WTC11 (cell line): ENCODE results near the gene PCBD1. TPM values are rescaled to one million over a fixed set of nuclear protein-coding genes. Genes with fewer than 3 reads are reported as not detected.

Experiments used
- ATAC-seq: fragments of 200-7000 bp; cut with Tn5 transposase; 2 replicates; pipeline ENCODE4 v1.10.0; 2021; ENCODE audit warnings: mild to moderate bottlenecking, moderate library complexity
- CTCF ChIA-PET: fragments of 300-600 bp; sonication (Branson Sonifier 250); formaldehyde crosslinking; loops from one replicate; lab custom pipeline; 2021; ENCODE audit warnings: antibody characterized with exemption; lab: Charles Lee
- POLR2A ChIA-PET: fragments of 350-600 bp; sonication (Branson Sonifier 250); formaldehyde crosslinking; loops from one replicate; lab custom pipeline; 2021; ENCODE audit warnings: antibody characterized with exemption; lab: Charles Lee
- DNase-seq: peaks from one replicate; pipeline ENCODE4 v3.0.0; 2021; ENCODE audit warnings: low spot score
- H3K27ac Mint-ChIP-seq: 2 replicates; pipeline ENCODE4 v1.8.0; 2021; ENCODE audit warnings: mixed read lengths
- H3K27me3 Mint-ChIP-seq: 2 replicates; pipeline ENCODE4 v1.8.0; 2021; ENCODE audit warnings: low read depth, mild to moderate bottlenecking, moderate library complexity, mixed read lengths
- H3K36me3 Mint-ChIP-seq: 2 replicates; pipeline ENCODE4 v1.8.0; 2021; ENCODE audit warnings: mixed read lengths
- H3K4me1 Mint-ChIP-seq: 2 replicates; pipeline ENCODE4 v1.8.0; 2022; ENCODE audit warnings: mixed read lengths
- H3K4me3 Mint-ChIP-seq: 2 replicates; pipeline ENCODE4 v1.8.0; 2021; ENCODE audit warnings: mild to moderate bottlenecking, moderate library complexity, mixed read lengths
- H3K9me3 Mint-ChIP-seq: 2 replicates; pipeline ENCODE4 v1.8.0; 2021; ENCODE audit warnings: mixed read lengths
- ARID4B ChIP-seq: sonication (generic); formaldehyde crosslinking; IDR thresholded peaks from 2 replicates; pipeline ENCODE4 v1.8.0; 2023; ENCODE audit warnings: missing genetic modification reagents, mild to moderate bottlenecking, borderline replicate concordance
- ATF6 ChIP-seq: sonication (generic); formaldehyde crosslinking; IDR thresholded peaks from 2 replicates; pipeline ENCODE4 v1.8.1; 2023; ENCODE audit warnings: mild to moderate bottlenecking, missing genetic modification reagents
- CREB1 ChIP-seq: sonication (generic); formaldehyde crosslinking; IDR thresholded peaks from 2 replicates; pipeline ENCODE4 v1.8.0; 2023; ENCODE audit warnings: mild to moderate bottlenecking, missing genetic modification reagents
- FOXP1 ChIP-seq: sonication (generic); formaldehyde crosslinking; IDR thresholded peaks from 2 replicates; pipeline ENCODE4 v1.8.0; 2022; ENCODE audit warnings: missing genetic modification reagents, mild to moderate bottlenecking, moderate library complexity, borderline replicate concordance
- HMGXB4 ChIP-seq: sonication (generic); formaldehyde crosslinking; IDR thresholded peaks from 2 replicates; pipeline ENCODE4 v1.8.1; 2023; ENCODE audit warnings: mild to moderate bottlenecking, moderate library complexity, missing genetic modification reagents
- NFATC4 ChIP-seq: fragments of 250-450 bp; sonication (Bioruptor Pico); IDR thresholded peaks from 2 replicates; pipeline ENCODE4 v1.9.0; 2021; ENCODE audit warnings: mild to moderate bottlenecking
- NR2C2 ChIP-seq: sonication (generic); formaldehyde crosslinking; IDR thresholded peaks from 2 replicates; pipeline ENCODE4 v1.8.0; 2022; ENCODE audit warnings: mild to moderate bottlenecking, missing genetic modification reagents
- RORB ChIP-seq: fragments of 250-450 bp; sonication (Bioruptor Pico); IDR thresholded peaks from 2 replicates; pipeline ENCODE4 v1.9.0; 2021; ENCODE audit warnings: mild to moderate bottlenecking
- TCF7 ChIP-seq: sonication (generic); formaldehyde crosslinking; IDR thresholded peaks from 2 replicates; pipeline ENCODE4 v1.8.0; 2022; ENCODE audit warnings: mild to moderate bottlenecking, low read depth, missing genetic modification reagents, moderate library complexity
- TP53 ChIP-seq: sonication (generic); formaldehyde crosslinking; IDR thresholded peaks from 2 replicates; pipeline ENCODE4 v1.8.1; 2023; ENCODE audit warnings: mild to moderate bottlenecking, missing genetic modification reagents
- USF2 ChIP-seq: sonication (generic); formaldehyde crosslinking; IDR thresholded peaks from 2 replicates; pipeline ENCODE4 v1.8.1; 2023; ENCODE audit warnings: mild to moderate bottlenecking, missing genetic modification reagents, moderate library complexity
- ZMAT4 ChIP-seq: fragments of 250-450 bp; sonication (Bioruptor Pico); IDR thresholded peaks from 2 replicates; pipeline ENCODE4 v1.9.0; 2021; ENCODE audit warnings: mild to moderate bottlenecking
- ZNF219 ChIP-seq: sonication (generic); formaldehyde crosslinking; IDR thresholded peaks from 2 replicates; pipeline ENCODE4 v1.8.0; 2023; ENCODE audit warnings: missing genetic modification reagents, mild to moderate bottlenecking, borderline replicate concordance
- ZNF281 ChIP-seq: sonication (generic); formaldehyde crosslinking; IDR thresholded peaks from 2 replicates; pipeline ENCODE4 v1.8.0; 2023; ENCODE audit warnings: mild to moderate bottlenecking, missing genetic modification reagents
- ZNF416 ChIP-seq: fragments of 250-450 bp; sonication (Bioruptor Pico); IDR thresholded peaks from 2 replicates; pipeline ENCODE4 v1.9.0; 2021; ENCODE audit warnings: mild to moderate bottlenecking, inconsistent platforms
- total RNA-seq: library from RNA; stranded (reverse); gene quantifications from 3 replicates; pipeline ENCODE4 v1.2.3, GENCODE V29; 2021

The PCBD1 gene
- total RNA-seq, 1 experiment from 2014 or later = 32.5 TPM

GRCh38 chr10:70912556-70912955, 24.2 kb upstream of the PCBD1 start:
- ChIA-PET CTCF (interaction anchor here (1.0 to 2.4 kb wide), 3 partner anchors 9 to 12 kb away, joined by 3 to 21 read pairs (median 3); no protein-coding TSS in a partner anchor), POLR2A (no interaction called here)
- Mint-ChIP-seq H3K27me3 (no peaks in the 10 kb centered on the region; the same call in 1 of the 2 replicates), H3K4me1 (no peaks in the 10 kb centered on the region; the same call in 1 of the 2 replicates), H3K27ac (no peak overlapping the region)
- peak; percentile 1 for DNase-seq
- ATAC-seq = no peak
- TF ChIP-seq TCF7 (no peak), ZNF219 (CRISPR knock-in tag) (no peak), ZNF281 (no peak), ATF6 (CRISPR knock-in tag) (no peak), HMGXB4 (CRISPR knock-in tag) (no peak), ZNF416 (no peak), NFATC4 (CRISPR knock-in tag) (no peak), FOXP1 (no peak), USF2 (CRISPR knock-in tag) (no peak), ZMAT4 (CRISPR knock-in tag) (no peak), CREB1 (CRISPR knock-in tag) (no peak), RORB (no peak), NR2C2 (CRISPR knock-in tag) (no peak), TP53 (CRISPR knock-in tag) (no peak), ARID4B (CRISPR knock-in tag) (no peak)
- TF ChIP-seq, all 79 proteins: peak for 0
- Mint-ChIP-seq H3K36me3 (no peaks in the 10 kb centered on the region), H3K9me3 (peaks cover 3% of the 10 kb centered on the region; the same call in 1 of the 2 replicates), H3K4me3 (no peak overlapping the region)
